SK-N-SH (cell line): ENCODE results near the gene DDO. TPM values are rescaled to one million over a fixed set of nuclear protein-coding genes. Genes with fewer than 3 reads are reported as not detected.

Source experiments
- CTCF ChIA-PET: fragments of 300-600, 350-600 bp; formaldehyde crosslinking; extraction: SDS; loops from one replicate; lab custom pipeline; 2021; lab: Yijun Ruan, JAX
- POLR2A ChIA-PET: fragments of 350-600 bp; sonication (Branson Sonifier 250); formaldehyde crosslinking; extraction: SDS; loops from one replicate; lab custom pipeline; 2020; ENCODE audit warnings: antibody characterized with exemption, inconsistent platforms; lab: Yijun Ruan, JAX
- DNase-seq: peaks from one replicate; pipeline ENCODE4 v3.0.0; 2012
- H2AFZ ChIP-seq: fragments of 200-600 bp; sonication (generic); 2 replicates; pipeline ENCODE4 v1.8.1; 2016; ENCODE audit warnings: antibody characterized with exemption, mild to moderate bottlenecking, low read depth
- H3F3A ChIP-seq: fragments of 200-600 bp; sonication (generic); replicated peaks from 2 replicates; pipeline ENCODE3; 2016; ENCODE audit warnings: antibody characterized with exemption, mild to moderate bottlenecking; ENCODE audit not compliant: insufficient read depth
- H3K27ac ChIP-seq, 2 experiments: fragments of 200-500 bp in 1 of 2; fragments of 200-600 bp in 1 of 2; sonication (Bioruptor generic) in 1 of 2; sonication (generic), shearing (Covaris generic) in 1 of 2; 2 replicates each; pipeline versions ENCODE4 v1.5.1 to v1.6.1; 2014 to 2016; ENCODE audit warnings: low read depth in 2 of 2, inconsistent platforms in 1 of 2, low read length in 1 of 2, mild to moderate bottlenecking in 1 of 2, mixed read lengths in 1 of 2
- H3K27me3 ChIP-seq: fragments of 200-600 bp; sonication (generic), shearing (Covaris generic); 2 replicates; pipeline ENCODE4 v1.6.1; 2016; ENCODE audit warnings: mixed run types; ENCODE audit not compliant: insufficient read depth
- H3K36me3 ChIP-seq, 2 experiments: fragments of 200-500 bp in 1 of 2; fragments of 200-600 bp in 1 of 2; sonication (Bioruptor generic) in 1 of 2; sonication (generic) in 1 of 2; replicated peaks in 1 of 2; 2 replicates each; pipeline versions ENCODE3 to v1.5.1; 2014 to 2016; ENCODE audit warnings: low read length in 1 of 2, mild to moderate bottlenecking in 1 of 2; ENCODE audit not compliant: insufficient read depth in 2 of 2, control insufficient read depth in 1 of 2
- H3K4me1 ChIP-seq, 2 experiments: fragments of 200-500 bp in 1 of 2; fragments of 200-600 bp in 1 of 2; sonication (Bioruptor generic) in 1 of 2; sonication (generic), shearing (Covaris generic) in 1 of 2; 2 replicates each; pipeline versions ENCODE4 v1.5.1 to v1.6.1; 2014 to 2016; ENCODE audit warnings: low read depth in 1 of 2, low read length in 1 of 2, mixed run types in 1 of 2; ENCODE audit not compliant: insufficient read depth in 2 of 2, control insufficient read depth in 1 of 2
- H3K4me2 ChIP-seq: fragments of 200-600 bp; sonication (generic), shearing (Covaris generic); 2 replicates; pipeline ENCODE4 v1.6.1; 2017; ENCODE audit warnings: mixed run types
- H3K4me3 ChIP-seq, 2 experiments: fragments of 200-500 bp in 1 of 2; fragments of 200-600 bp in 1 of 2; sonication (Bioruptor generic) in 1 of 2; sonication (generic), shearing (Covaris generic) in 1 of 2; 2 replicates each; pipeline versions ENCODE4 v1.5.1 to v1.8.1; 2014 to 2016; ENCODE audit warnings: low read depth in 2 of 2, inconsistent platforms in 1 of 2, low read length in 1 of 2, mild to moderate bottlenecking in 1 of 2, mixed read lengths in 1 of 2, moderate library complexity in 1 of 2
- H3K79me2 ChIP-seq: fragments of 200-600 bp; sonication (generic); 2 replicates; pipeline ENCODE4 v1.8.1; 2017; ENCODE audit warnings: mild to moderate bottlenecking; ENCODE audit not compliant: insufficient read depth
- H3K9ac ChIP-seq: fragments of 200-600 bp; sonication (generic); 2 replicates; pipeline ENCODE4 v1.6.1; 2017; ENCODE audit warnings: mixed run types
- H3K9me2 ChIP-seq: fragments of 200-600 bp; sonication (generic); 2 replicates; pipeline ENCODE4 v1.6.1; 2017; ENCODE audit warnings: mixed run types
- H3K9me3 ChIP-seq: fragments of 200-600 bp; sonication (generic); 2 replicates; pipeline ENCODE4 v1.6.1; 2017; ENCODE audit warnings: mixed run types, mild to moderate bottlenecking, moderate library complexity
- H4K20me1 ChIP-seq: fragments of 200-600 bp; sonication (generic); 2 replicates; pipeline ENCODE4 v1.6.1; 2017; ENCODE audit warnings: mild to moderate bottlenecking, mixed run types; ENCODE audit not compliant: insufficient read depth
- CTCF ChIP-seq: fragments of 200-600 bp; sonication (generic); IDR thresholded peaks from 2 replicates; pipeline ENCODE4 v1.6.1; 2017; ENCODE audit warnings: antibody characterized with exemption, mild to moderate bottlenecking, moderate library complexity
- ELF1 ChIP-seq: IDR thresholded peaks from 2 replicates; pipeline ENCODE4 v1.4.0; 2012
- FOXM1 ChIP-seq: IDR thresholded peaks from 2 replicates; pipeline ENCODE4 v1.4.0; 2012; ENCODE audit warnings: low read depth, mild to moderate bottlenecking
- GATA2 ChIP-seq: sonication (generic); formaldehyde crosslinking; IDR thresholded peaks from 2 replicates; pipeline ENCODE4 v1.5.0; 2020; ENCODE audit warnings: mild to moderate bottlenecking, missing genetic modification reagents
- MEF2A ChIP-seq: IDR thresholded peaks from 2 replicates; pipeline ENCODE4 v1.4.0; 2012; ENCODE audit warnings: low read depth, borderline replicate concordance
- NFIC ChIP-seq: IDR thresholded peaks from 2 replicates; pipeline ENCODE4 v1.4.0; 2012; ENCODE audit warnings: borderline replicate concordance
- NRF1 ChIP-seq: IDR thresholded peaks from 2 replicates; pipeline ENCODE4 v1.6.1; 2012; ENCODE audit warnings: low read depth, mild to moderate bottlenecking, low read length
- PBX3 ChIP-seq: IDR thresholded peaks from 2 replicates; pipeline ENCODE4; 2012
- POLR2AphosphoS5 ChIP-seq: IDR thresholded peaks from 2 replicates; pipeline ENCODE4 v1.6.1; 2012; ENCODE audit warnings: low read depth, low read length
- RAD21 ChIP-seq: IDR thresholded peaks from 2 replicates; pipeline ENCODE4 v1.6.1; 2012; ENCODE audit warnings: mild to moderate bottlenecking, low read length
- RCOR1 ChIP-seq: fragments of 150-350 bp; IDR thresholded peaks from 2 replicates; pipeline ENCODE4 v1.6.1; 2017; ENCODE audit warnings: antibody characterized with exemption, low read length
- REST ChIP-seq: IDR thresholded peaks from 2 replicates; pipeline ENCODE4 v1.6.1; 2012; ENCODE audit warnings: mild to moderate bottlenecking, low read depth, low read length, moderate library complexity
- RXRA ChIP-seq: IDR thresholded peaks from 2 replicates; pipeline ENCODE4 v1.4.0; 2012; ENCODE audit warnings: low read depth, mild to moderate bottlenecking, borderline replicate concordance
- TCF12 ChIP-seq: IDR thresholded peaks from 2 replicates; pipeline ENCODE4 v1.4.0; 2012
- YY1 ChIP-seq: IDR thresholded peaks from 2 replicates; pipeline ENCODE4 v1.4.0; 2012; ENCODE audit warnings: low read depth, mild to moderate bottlenecking
- polyA plus RNA-seq, 3 experiments: library from polyadenylated mRNA; depleted of rRNA; stranded (reverse); fragments of >200 nt; gene quantifications; 2 replicates each; pipeline ENCODE4 v1.2.3, GENCODE V29; 2012

Gene DDO
- polyA plus RNA-seq, 1 of the 3 experiments (the other 2 are of a cell fraction), result 0.79 TPM

- CTCF ChIA-PET, result interaction anchor here (1.1 to 1.3 kb wide), 2 partner anchors 15 to 357 kb away, joined by 3 read pairs; no protein-coding TSS in a partner anchor
Measured at GRCh38 chr6:110409794-110410193, 5.6 kb downstream of the DDO start.

More at GRCh38 chr6:110409794-110410193, 5.6 kb downstream of the DDO start:
- Histone ChIP-seq H3F3A (no peaks in the 10 kb centered on the region), H3K9me2 (no peaks in the 10 kb centered on the region), H3K4me2 (no peak overlapping the region), H2AFZ (no peak overlapping the region), H3K27me3 (no peaks in the 10 kb centered on the region), H4K20me1 (no peaks in the 10 kb centered on the region), H3K36me3 (no peaks in the 10 kb centered on the region), H3K79me2 (no peaks in the 10 kb centered on the region), H3K4me1 (peaks cover 0 to 8% of the 10 kb centered on the region in 2 experiments; a peak in 1 of 4 replicates), H3K4me3 (no peak overlapping the region), H3K27ac (no peak overlapping the region), H3K9me3 (no peaks in the 10 kb centered on the region), H3K9ac (no peak overlapping the region)
- TF ChIP-seq TCF12, result no peak
- no peak for TF ChIP-seq YY1
- TF ChIP-seq PBX3, result no peak
- TF ChIP-seq FOXM1, result no peak
- no peak for TF ChIP-seq MEF2A
- TF ChIP-seq GATA2 (CRISPR knock-in tag), result no peak
- no peak for TF ChIP-seq NFIC
- no peak for TF ChIP-seq REST
- TF ChIP-seq RCOR1, result no peak
- TF ChIP-seq CTCF, result no peak
- no peak for TF ChIP-seq RXRA
- no peak for TF ChIP-seq RAD21
- TF ChIP-seq POLR2AphosphoS5, result no peak
- no peak for TF ChIP-seq ELF1
- TF ChIP-seq NRF1, result no peak
- POLR2A ChIA-PET, result no interaction called here
- no peak for DNase-seq
